Erythroblast (primary cell): ENCODE measurements around the gene RALBP1.

Source experiments
- GATA1 ChIP-seq: IDR thresholded peaks from 2 replicates; pipeline ENCODE4 v1.6.1; 2011; ENCODE audit warnings: low read depth, mild to moderate bottlenecking, control low read depth, low read length, moderate library complexity
- POLR2A ChIP-seq: IDR thresholded peaks from 2 replicates; pipeline ENCODE4 v1.6.1; 2011; ENCODE audit warnings: mild to moderate bottlenecking, low read length

- TF ChIP-seq POLR2A = no peak
- TF ChIP-seq GATA1 = no peak
Observed at GRCh38 chr18:9428301-9428706, 47.0 kb upstream of the RALBP1 start.
